G401 (cell line): Measurements from ENCODE around the gene CAMTA1. TPM values are rescaled to one million over a fixed set of nuclear protein-coding genes. Genes with fewer than 3 reads are reported as not detected.

Experiments used
- DNase-seq: peaks from one replicate; pipeline ENCODE4 v3.0.0-alpha.2; 2015; ENCODE audit warnings: low spot score
- in situ Hi-C: cut with HindIII; loops from 2 replicates; pipeline ENCODE4 v1.10.0; 2016; ENCODE audit warnings: low sequenced_read_pairs, mixed read lengths
- total RNA-seq: library from RNA; depleted of rRNA; stranded (reverse); fragments of >200 nt; shearing (Covaris generic); gene quantifications from 2 replicates; pipeline ENCODE4 v1.2.3, GENCODE V29; 2014

The CAMTA1 gene
- total RNA-seq, 1 experiment from 2014 or later = 137 TPM

DNA sequence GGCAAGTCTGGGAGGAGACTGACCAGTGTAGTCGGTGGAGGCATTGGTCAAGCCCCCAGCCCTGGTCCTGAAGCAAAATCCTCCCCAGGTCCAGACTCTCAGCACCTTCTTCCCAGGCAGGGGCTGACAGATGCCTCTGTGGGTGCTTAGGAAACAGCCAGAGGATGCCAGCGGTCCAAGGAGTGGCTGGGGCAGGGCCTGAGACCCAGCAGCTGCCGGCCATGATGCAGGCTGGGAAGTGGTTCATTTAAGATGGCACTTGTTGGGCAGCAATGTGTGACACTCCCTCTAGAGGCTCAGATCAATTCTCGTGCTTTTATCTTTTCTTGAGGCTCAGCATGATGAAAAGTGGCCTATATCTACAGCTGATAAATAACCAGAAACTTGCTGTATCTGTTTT is 820.8 kb downstream of the CAMTA1 start:
- no peak for DNase-seq
- in situ Hi-C loops = no loop called here

GRCh38 chr1:7607097-7607496 is 821.8 kb downstream of the CAMTA1 start:
- DNase-seq = no peak
- in situ Hi-C loops = no loop called here

GRCh38 chr1:7608628-7609305 is 823.5 kb downstream of the CAMTA1 start:
- in situ Hi-C loops = no loop called here
- DNase-seq = no peak

- in situ Hi-C loops = no loop called here
- DNase-seq = no peak
Observed at GRCh38 chr1:7609311-7609994, 824.2 kb downstream of the CAMTA1 start.

GRCh38 chr1:7610106-7610731 is 825.0 kb downstream of the CAMTA1 start:
- no peak for DNase-seq
- in situ Hi-C loops = no loop called here

DNA sequence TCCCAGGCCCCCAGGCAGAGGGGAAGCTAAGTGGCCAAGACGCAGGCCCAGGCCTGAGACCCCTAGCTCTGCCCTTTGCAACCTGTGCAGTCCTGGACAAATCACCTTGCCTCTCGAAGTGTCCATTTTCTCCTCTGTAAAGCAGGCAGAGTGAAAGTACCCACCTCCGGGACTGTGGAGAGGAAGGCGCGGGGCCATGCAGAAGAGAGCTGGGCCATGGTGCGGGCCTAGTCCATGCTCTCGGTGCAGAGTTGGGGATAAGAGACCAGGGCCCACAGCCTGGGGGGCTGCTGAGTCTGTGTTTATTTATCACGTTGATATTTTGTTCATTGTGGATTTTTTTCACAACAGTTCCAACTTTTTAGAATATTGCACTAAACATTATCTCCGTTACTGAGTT is 825.7 kb downstream of the CAMTA1 start:
- in situ Hi-C loops = no loop called here
- DNase-seq = no peak

DNA sequence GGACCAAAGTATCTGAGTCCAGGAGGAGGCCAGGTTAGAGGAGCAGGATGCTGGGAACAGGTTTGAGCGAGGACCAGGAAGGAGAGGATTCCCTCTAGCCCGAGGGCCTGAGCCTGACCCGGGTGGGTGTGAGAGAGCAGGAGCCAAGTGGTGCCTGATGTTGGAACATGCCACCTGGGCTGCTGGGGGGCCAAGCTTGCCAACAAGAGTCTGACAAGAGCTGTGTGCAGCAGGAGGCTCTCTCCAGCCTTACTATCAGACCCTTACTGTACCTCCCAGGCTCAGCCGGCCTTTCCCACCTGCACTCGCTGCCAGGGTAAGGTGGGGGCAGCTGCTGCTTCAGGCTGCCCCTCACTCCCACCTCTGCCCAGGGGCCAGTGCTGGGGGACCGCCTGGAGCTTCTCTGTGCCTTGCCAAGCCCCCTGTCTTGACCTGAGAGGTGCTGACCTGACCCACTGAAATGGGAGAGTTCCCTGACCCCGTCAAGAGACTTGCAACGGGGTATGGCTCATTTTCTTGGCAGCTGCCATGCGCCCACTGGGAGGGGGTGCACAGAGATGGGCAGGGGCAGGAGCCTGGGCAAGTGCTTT is 826.3 kb downstream of the CAMTA1 start:
- no peak for DNase-seq
- in situ Hi-C loops = no loop called here

DNA sequence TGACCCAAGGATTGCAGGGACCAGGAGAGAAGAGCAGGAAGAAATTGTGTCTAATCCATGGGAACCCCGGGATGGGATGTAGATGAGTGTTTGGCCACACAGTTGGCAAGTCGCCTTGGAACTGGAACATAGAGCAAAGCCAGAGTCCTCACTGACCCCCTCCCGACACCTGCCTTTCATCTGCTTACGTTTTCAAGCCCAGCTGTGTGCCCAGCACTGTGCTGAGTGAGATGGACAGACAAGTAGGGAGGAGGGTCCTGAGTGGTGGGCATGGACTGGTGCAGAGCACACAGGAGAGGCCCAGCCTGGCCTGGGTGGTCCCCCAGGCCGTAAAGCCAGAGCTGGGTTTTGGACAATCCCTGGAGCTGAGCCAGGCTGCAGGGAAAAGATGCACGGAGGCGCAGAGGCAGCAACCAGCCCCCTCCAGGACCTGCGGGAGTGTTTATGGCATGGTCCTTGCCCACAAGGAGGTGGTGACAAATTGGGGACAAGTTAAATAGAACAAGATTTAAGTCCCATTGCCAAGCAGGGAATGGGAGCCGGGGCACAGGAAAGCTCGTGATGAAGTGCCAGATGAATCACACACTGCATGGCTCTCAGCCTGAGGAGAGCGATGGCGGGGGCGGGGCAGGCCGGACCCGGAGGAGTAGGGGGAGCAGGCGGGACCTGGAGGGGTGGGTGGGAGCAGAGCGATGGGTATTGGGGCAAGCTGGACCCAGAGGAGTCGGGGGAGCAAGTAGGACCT is 828.0 kb downstream of the CAMTA1 start:
- DNase-seq = no peak
- in situ Hi-C loops = no loop called here

DNA sequence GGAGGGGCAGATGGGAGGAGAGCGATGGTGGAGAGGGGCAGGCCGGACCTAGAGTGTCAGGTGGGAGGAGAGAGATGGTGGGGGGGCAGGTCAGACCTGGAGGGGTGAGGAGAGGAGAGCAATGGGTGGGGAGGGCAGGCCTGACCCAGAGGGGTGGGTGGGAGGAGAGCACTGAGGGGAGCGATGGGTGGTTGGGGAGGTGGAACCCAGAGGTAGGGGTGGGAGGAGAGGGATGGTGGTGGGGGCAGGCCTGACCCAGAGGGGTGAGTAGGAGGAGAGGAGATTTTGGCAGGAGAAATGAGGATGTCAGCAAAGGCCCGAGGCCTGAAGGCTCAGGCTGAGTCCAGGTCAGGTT is 828.6 kb downstream of the CAMTA1 start:
- in situ Hi-C loops = no loop called here

DNA sequence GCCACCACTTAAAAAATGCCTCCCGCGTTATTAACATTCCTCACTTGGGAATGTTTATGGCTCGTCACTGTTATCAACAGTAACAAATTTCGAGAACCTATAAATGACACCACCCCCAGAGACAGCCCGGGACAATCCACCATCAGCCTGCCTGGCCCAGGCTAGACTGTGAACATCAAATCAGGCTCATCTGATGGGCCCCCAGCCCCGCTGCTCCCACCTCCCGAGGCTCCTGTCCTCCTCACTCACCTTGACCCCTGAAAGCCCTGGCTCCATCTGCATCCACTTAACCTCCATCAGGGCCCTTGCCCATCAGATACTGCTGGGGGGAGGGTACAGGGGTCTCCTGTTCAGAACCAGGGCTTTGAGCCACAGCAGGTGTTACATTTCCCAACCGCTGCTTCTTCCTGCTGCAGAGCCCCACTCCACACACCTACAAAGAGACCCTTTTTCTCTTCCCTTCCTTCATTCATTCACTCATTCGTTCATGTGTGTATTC is 829.4 kb downstream of the CAMTA1 start:
- in situ Hi-C loops = no loop called here
- no peak for DNase-seq

More for the DNA sequence above, 828.6 kb downstream of the CAMTA1 start:
- DNase-seq = no peak

- DNase-seq = no peak
- in situ Hi-C loops = no loop called here
Observed at GRCh38 chr1:7615138-7615537, 829.9 kb downstream of the CAMTA1 start.

- in situ Hi-C loops = no loop called here
- peak; percentile 35 for DNase-seq
Observed at GRCh38 chr1:7616076-7616832, 831.0 kb downstream of the CAMTA1 start.

GRCh38 chr1:7616953-7617352 is 831.7 kb downstream of the CAMTA1 start:
- peak; percentile 50 for DNase-seq
- in situ Hi-C loops = no loop called here

DNA sequence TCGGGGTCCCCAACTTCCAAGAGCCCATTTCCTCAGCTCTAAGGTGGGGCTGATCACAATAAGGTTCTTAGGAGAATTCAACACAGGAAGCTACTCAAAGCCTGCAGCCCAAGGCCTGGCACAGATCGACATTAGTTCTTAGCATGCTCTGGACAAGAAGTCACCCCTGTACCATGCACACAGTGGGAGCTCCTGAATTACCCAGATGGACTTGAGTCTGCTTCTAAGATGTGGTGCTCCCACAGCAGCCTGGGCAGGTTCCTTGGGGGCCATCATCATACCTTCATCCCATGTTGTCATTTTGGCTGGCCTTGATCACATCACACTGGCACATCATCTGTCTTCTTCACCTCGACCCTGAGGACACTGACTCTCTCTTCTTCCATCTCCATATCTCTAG is 832.6 kb downstream of the CAMTA1 start:
- DNase-seq = no peak
- in situ Hi-C loops = no loop called here

GRCh38 chr1:7620196-7620595 is 834.9 kb downstream of the CAMTA1 start:
- DNase-seq = no peak
- in situ Hi-C loops = no loop called here

DNA sequence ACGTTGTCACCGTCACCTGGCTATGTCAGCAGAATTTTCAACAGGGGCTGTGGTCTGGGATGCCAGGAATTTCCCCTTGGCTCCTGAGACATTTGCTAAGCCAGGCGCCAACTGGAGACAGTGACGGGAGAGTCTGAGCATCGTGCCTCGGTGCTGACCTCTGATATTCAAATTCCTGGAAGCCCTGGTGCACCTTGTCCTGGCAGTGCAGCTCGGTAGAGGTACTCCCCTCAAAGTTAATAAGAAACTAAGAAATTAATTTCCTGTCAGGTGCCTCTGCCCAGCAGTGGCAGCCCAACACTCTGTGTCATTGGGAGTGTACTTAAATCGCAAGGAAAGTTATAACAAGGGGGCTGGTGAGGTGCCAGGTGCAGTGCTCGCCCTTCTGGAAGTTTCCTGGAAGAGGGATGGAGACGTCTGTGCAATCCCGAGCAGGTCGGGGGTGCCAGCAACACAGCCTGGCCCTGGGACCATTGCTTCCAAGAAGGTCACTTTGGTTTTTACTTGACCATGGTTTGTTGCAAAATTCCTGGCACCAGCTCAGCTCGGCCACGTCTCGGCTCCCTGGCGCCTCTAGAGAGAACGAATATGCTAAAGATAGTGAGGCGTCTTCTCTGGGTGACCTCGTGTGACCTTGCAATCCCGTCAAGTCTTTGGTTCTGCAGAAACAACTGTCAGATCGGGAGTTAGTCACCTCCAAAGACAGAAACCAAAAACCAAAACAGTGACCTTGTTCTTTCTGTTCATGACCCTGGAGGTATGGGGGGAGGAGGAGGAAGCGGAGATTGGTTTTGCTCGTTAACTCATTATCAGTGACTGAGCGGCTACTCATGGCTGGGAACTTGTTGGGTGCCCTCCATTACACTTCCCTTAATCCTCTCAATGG is 836.3 kb downstream of the CAMTA1 start:
- no peak for DNase-seq

DNA sequence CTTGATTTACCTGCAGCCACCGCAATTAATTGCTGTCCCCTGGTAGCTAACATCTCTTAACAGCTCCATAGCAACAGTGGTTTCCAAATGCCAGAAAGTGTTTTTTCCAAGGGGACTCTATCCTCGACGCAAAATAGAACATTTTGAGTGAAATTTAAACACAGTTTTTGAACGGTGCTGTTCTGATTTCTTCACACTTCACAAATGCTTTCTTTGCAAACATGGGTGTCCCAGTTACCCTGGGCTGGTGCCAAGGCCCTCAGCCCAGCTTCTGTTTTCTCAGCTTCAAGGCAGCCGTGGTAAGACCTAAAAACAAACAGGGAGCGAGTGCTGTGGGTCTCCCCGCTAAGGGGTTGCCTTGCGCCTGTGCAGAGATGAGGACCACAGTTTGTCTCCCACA is 838.6 kb downstream of the CAMTA1 start:
- DNase-seq = no peak
- in situ Hi-C loops = no loop called here

More for the DNA sequence above, 836.3 kb downstream of the CAMTA1 start:
- in situ Hi-C loops = no loop called here
